ENCODE data around the gene TBRG4.

Gene TBRG4

DNA sequence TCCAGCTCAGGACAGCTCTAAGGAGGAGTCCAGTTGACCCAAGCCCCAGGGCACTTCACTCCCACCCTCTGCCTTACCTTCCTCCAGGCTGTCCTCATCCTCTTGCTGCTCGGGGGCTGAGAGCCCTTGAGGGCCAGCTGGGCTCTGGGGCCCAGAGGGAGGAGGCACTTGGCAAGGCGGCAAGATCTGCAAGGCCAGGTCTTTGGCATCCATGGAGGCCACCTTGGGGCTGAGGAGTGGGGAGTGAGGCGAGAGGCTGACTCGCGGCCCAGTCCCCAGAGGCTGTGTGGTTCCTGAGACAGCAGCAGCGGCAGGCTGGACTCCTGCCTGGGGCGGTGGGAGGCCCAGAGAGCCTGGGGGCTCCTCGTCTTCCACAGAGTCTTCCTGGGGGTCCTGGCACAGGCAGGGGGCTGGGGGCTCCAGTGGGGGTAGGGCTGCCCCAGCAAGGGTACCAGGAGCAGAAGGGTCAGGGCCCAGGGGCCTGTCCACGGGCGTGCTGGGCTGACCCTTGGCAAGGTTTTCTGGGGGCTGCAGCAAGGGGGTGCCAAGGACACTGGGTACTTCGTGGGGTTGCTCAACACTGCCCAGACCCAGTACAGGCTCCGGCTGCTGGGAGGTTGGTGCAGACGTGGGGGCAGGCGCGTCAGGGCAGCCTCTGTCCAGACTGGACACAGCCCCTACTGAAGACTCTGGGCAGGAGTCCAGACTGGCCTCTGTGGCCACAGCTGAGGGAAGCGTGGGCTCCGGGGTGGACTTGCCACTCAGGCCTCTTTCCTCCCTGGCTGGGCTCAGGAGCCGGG lies 29.3 kb downstream of the TBRG4 start:
- no peak for DNase-seq
- ATAC-seq, result no peak
- H3K27ac Mint-ChIP-seq, result no peak overlapping the region
- H3K4me1 Mint-ChIP-seq, result no peaks in the 10 kb centered on the region
- H3K4me3 Mint-ChIP-seq, result no peak overlapping the region
- no peaks in the 10 kb centered on the region for H3K27me3 Mint-ChIP-seq
- no peaks in the 10 kb centered on the region for H3K9me3 Mint-ChIP-seq
- no peaks in the 10 kb centered on the region for H3K36me3 Mint-ChIP-seq (ENCODE audit: low read depth)

DNA sequence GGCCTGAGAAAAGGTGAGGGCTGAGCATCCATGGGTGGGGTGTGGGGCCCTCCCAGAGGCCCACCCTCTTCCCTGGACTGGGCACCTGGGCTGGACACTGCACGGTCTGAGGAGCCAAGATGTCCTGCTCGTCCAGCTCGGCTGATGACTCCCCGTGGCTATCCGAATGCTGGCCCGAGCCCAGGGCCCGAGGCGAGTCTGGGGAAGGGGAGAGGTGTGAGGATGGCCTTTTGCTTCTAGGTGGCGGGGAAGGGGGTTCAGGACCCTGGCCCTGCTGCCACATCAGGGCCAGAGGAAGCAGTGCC lies 29.9 kb downstream of the TBRG4 start:
- Mint-ChIP-seq H3K27me3 (no peaks in the 10 kb centered on the region), H3K9me3 (no peaks in the 10 kb centered on the region), H3K36me3 (ENCODE audit: low read depth) (peaks cover 2% of the 10 kb centered on the region), H3K4me1 (no peaks in the 10 kb centered on the region), H3K27ac (no peak overlapping the region), H3K4me3 (no peak overlapping the region)
- DNase-seq (no peak), ATAC-seq (no peak)

DNA sequence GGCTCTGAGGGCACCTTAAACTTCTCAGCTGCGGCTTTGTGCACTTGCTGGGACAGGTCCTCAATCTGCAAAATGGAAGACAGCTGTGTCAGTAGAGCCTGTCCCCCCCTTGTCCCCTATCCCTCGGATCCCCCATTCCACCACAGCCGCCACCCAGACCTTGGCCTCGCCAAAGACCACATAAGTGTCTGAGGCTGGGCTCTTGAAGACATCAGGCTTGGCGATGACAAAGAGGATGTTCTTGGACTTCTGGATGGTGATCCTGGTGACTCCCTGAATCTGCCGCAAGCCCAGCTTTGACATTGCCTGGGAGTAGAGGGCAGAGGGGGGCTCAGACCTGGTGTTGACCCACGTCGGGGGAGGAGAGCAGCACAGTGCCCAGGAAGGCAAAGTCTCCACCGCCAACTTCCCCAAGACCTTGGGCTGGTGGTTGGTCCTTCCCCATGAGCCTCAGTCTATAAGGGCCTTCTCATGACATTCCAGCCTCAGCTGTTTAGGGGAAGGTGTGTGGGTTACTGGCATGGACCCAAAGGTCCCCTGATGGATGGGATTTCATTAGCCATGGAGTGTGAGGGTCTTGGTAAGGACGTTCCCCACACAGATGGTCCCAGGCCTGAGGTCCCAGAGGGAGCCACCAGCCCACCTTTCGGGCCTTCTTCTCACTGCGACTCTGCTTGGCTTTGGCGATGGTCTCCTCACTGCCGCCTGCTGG lies 30.4 kb downstream of the TBRG4 start:
- Mint-ChIP-seq H3K27ac (no peak overlapping the region), H3K9me3 (no peaks in the 10 kb centered on the region), H3K4me1 (no peaks in the 10 kb centered on the region), H3K27me3 (no peaks in the 10 kb centered on the region), H3K4me3 (no peak overlapping the region), H3K36me3 (ENCODE audit: low read depth) (peaks cover 2% of the 10 kb centered on the region)
- ATAC-seq (no peak), DNase-seq (no peak)

DNA sequence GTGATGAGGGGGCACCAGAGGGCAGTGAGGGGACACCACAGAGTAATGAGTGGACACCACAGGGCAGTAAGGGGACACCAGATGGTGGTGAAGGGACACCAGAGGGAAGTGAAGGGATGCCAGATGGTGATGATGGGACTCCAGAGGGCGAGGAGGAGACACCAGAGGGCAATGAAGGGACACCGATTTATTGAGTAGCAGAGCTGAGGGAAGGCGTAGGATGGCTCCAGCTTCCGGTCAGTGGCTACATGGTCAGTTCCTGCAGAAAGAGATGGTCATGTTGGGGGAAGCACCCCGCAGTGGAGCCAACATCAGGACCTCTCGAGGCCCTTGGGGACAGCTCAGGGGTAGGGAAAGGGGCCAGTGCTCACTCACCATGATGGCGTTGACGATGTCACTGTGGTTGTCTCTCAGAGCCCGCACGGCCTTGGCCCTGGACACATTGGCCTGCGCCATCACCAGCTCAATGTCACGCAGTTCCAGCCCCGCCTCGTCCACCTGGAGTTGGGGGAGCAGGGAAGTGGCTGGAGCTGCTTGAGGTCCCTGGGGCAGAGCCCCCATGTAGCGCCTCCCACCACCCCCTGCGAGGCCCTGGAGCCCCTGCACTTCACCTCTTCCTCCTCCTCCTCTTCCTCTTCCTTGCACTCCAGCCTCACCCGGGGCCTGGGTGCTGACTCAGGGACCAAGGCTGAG lies 31.1 kb downstream of the TBRG4 start:
- ATAC-seq, result peak; percentile 30
- no peak overlapping the region for H3K4me3 Mint-ChIP-seq

DNA sequence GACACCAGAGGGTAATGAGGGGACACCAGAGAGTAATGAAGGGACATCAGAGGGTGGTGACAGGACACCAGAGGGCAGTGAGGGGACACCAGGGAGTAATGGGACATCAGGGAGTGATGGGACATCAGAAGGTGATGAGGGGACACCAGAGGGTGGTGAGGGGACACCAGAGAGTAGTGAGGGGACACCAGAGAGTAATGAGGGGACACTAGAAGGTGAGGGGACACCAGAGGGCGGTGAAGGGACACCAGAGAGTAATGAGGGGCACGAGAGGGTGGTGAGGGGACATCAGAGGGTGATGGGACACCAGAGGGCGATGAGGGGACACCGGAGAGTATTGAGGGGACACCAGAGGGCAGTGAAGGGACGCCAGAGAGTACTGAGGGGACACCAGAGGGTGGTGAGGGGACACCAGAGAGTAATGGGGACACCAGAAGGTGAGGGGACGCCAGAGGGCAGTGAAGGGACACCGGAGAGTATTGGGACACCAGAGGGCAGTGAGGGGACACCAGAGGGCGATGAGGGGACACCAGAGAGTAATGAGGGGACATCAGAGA lies 33.3 kb downstream of the TBRG4 start:
- Mint-ChIP-seq H3K27ac (peak overlapping the region; percentile 65), H3K4me1 (no peaks in the 10 kb centered on the region), H3K27me3 (no peaks in the 10 kb centered on the region), H3K9me3 (no peaks in the 10 kb centered on the region), H3K36me3 (ENCODE audit: low read depth) (peaks cover 9% of the 10 kb centered on the region), H3K4me3 (no peak overlapping the region)
- ATAC-seq (no peak), DNase-seq (no peak)

More for the DNA sequence above, 31.1 kb downstream of the TBRG4 start:
- no peaks in the 10 kb centered on the region for H3K9me3 Mint-ChIP-seq
- H3K27me3 Mint-ChIP-seq, result no peaks in the 10 kb centered on the region
- H3K36me3 Mint-ChIP-seq (ENCODE audit: low read depth), result peaks cover 5% of the 10 kb centered on the region
- H3K4me1 Mint-ChIP-seq, result no peaks in the 10 kb centered on the region
- no peak for DNase-seq
- no peak overlapping the region for H3K27ac Mint-ChIP-seq

DNA sequence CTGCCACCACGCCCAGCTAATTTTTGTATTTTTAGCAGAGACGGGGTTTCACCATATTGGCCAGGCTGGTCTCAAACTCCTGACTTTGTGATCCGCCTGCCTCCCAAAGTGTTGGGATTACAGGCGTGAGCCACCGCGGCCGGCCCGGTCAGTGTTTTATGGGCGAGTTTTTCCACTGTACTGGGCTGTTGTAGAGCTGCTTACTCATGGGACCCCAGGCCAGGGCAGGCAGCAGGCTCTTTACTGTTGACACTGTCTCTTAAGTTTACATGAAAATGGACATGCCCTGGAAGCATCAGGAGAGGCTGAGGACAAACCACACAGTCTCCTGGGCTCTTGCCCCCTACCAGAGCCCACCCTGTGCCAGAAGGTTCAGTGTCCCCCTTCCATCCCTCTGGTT lies 33.9 kb downstream of the TBRG4 start:
- ATAC-seq (no peak), DNase-seq (no peak)
- no peak overlapping the region for H3K4me3 Mint-ChIP-seq
- H3K27me3 Mint-ChIP-seq, result no peaks in the 10 kb centered on the region
- peaks cover 14% of the 10 kb centered on the region for H3K36me3 Mint-ChIP-seq (ENCODE audit: low read depth)
- no peak overlapping the region for H3K27ac Mint-ChIP-seq
- no peaks in the 10 kb centered on the region for H3K9me3 Mint-ChIP-seq
- peaks cover 4% of the 10 kb centered on the region for H3K4me1 Mint-ChIP-seq

DNA sequence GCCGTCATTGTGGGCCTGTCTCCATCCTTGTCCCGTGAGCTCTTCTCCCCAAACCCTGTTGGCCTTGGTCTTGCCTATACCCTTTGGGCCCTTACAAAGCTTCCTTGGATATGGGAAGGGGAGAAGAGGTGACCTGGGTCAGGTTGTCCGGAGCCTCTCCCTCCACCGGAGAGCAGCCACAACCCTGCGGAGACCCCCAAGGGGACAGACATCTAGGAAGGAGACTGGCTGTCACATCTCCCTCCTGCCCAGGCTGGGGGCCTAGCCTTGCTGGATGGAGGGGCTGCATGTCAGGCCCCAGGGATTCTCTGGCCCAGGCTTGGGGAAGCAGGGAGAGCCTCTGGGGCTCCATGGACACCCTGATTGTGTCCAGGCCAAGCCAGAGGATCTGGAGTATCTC lies 34.6 kb downstream of the TBRG4 start:
- Mint-ChIP-seq H3K4me3 (no peak overlapping the region), H3K4me1 (peaks cover 4% of the 10 kb centered on the region), H3K9me3 (no peaks in the 10 kb centered on the region), H3K36me3 (ENCODE audit: low read depth) (peaks cover 14% of the 10 kb centered on the region), H3K27me3 (no peaks in the 10 kb centered on the region), H3K27ac (no peak overlapping the region)
- DNase-seq (no peak), ATAC-seq (no peak)

DNA sequence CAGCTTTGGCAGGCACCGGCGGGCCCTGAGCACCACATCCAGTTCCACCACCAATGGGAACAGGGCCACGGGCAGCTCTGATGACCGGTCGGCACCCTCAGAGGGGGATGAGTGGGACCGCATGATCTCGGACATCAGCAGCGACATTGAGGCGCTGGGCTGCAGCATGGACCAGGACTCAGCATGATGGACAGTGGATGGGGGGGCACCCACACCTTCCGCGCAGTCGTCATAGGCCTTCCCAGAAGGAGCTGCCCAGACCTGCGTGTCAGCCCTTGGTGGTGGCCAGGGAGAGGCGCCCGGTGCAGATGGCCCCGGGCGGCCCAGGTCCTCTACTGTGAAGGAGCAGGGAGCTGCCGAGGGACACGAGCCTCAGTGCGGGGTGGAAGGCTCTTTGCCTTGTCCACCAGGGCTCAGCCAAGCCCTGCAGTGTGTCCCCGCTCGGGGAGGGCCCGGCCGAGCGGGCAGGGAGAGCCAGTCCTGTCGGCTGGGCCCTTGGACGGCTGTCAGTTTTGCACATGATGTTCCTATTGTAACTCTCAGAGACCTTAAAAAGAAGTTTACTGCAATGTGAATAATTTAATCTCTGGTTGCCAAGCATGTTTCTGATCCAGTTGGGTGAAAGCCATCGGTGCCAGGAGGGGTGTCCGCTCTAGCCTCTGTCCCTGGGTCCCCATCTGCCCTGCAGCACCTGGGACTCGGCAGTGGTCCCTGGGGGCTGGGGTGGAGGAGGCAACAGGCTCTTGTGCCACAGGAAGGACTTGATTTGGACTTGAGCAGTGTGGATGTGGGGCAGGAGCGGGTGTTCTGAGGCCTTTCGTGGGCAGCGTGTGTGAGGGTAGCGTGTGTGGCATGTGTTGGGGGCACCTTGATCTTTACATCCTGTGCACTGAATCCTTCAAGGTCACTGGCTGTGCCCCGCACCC lies 35.4 kb downstream of the TBRG4 start:
- H3K4me3 Mint-ChIP-seq, result no peak overlapping the region
- no peak for ATAC-seq
- H3K36me3 Mint-ChIP-seq (ENCODE audit: low read depth), result peaks cover 14% of the 10 kb centered on the region

DNA sequence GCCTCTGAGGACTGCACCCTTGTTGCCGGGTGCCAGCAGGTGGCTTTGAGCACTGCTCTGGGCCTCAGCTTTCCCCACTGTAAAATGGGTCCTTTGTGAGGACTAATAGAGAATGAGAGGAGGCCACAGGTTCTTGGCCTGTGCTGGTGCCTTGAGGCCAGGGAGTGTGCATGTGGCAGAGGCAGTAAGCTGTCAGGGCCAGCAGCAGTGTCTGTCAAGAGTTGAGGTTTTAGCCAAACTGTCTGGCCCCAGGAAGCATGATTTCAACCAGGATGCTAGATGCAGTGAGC lies 36.2 kb downstream of the TBRG4 start:
- no peaks in the 10 kb centered on the region for H3K9me3 Mint-ChIP-seq
- no peak overlapping the region for H3K4me3 Mint-ChIP-seq
- ATAC-seq (no peak), DNase-seq (no peak)
- peaks cover 4% of the 10 kb centered on the region for H3K4me1 Mint-ChIP-seq
- no peak overlapping the region for H3K27ac Mint-ChIP-seq
- H3K27me3 Mint-ChIP-seq, result no peaks in the 10 kb centered on the region
- H3K36me3 Mint-ChIP-seq (ENCODE audit: low read depth), result peaks cover 14% of the 10 kb centered on the region

More for the DNA sequence above, 35.4 kb downstream of the TBRG4 start:
- Mint-ChIP-seq H3K9me3 (no peaks in the 10 kb centered on the region), H3K4me1 (peaks cover 4% of the 10 kb centered on the region), H3K27me3 (no peaks in the 10 kb centered on the region), H3K27ac (peak overlapping the region; percentile 59)
- DNase-seq, result no peak

DNA sequence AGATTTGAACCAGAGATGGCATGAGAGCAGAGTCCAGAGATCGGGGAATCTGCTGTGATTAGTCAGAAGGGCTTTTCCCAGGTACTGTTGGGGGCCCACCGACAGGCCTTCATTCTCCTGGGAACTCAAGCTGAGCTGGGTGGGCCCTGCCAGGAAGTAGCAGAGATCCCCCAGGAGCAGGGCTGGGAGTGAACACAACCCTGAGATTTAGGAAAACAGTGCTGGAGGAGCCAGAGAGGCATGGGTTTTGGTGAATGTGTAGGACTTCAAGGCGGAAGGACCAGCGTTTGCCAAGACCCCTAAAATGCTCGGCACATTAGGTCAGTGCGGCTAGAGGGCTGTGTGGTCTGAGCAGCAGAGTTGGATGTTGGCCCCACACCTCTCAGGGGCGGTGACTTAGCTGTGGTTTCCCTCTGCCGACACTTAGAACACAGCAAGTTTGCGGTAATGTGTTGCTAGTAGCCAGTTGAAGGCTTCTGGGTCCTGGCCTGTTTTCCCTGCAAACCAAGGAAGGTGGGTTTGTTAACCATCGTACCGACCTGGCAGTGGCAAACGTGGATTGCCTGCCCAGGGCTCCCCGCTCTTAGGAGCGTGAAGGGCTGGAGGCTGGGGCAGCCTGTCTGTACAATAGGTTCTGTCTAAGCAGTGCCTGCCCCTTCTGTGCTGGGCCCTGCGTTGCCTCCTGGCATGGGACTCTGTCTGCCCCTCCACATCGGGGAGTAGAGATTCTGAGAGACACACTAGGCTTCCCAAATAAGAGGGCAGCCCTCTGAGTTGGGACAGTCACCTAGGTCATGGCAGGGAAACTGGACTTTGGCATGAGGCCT lies 36.8 kb downstream of the TBRG4 start:
- Mint-ChIP-seq H3K4me1 (peaks cover 4% of the 10 kb centered on the region), H3K36me3 (ENCODE audit: low read depth) (peaks cover 14% of the 10 kb centered on the region), H3K4me3 (no peak overlapping the region), H3K27ac (no peak overlapping the region), H3K27me3 (no peaks in the 10 kb centered on the region), H3K9me3 (no peaks in the 10 kb centered on the region)
- DNase-seq (no peak), ATAC-seq (no peak)

DNA sequence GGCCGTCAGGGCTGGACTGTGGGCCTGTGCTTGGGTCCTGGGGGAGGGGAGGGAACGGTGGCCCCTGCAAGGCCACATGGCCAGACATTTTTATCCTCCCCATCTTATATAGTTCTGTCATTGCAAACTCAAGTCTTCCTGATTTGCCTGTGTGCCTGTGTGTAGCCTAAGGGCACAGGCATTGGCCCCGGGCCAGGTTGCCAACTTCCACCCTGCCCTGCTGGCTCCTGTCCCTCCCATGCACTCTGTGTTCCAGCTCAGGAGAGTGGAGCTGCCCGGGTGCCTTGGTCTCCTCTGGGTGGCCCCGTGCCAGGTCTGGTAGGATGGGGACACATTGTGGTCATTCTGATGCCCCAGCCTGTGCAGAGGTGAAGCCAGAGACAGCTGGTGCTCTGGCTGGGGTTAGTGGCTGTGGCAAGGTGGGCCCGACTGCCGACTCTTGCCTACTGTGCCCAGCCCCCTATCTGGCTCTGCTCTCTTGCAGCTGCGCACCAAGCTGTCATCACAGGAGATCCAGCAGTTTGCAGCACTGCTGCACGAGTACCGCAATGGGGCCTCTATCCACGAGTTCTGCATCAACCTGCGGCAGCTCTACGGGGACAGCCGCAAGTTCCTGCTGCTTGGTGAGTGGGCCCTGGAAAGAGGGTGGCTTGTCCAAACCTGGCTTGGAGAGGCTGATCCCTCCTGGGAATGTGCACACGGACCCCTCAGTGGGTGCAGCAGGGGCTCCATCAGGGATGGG lies 37.5 kb downstream of the TBRG4 start:
- Mint-ChIP-seq H3K36me3 (ENCODE audit: low read depth) (peaks cover 19% of the 10 kb centered on the region), H3K9me3 (no peaks in the 10 kb centered on the region), H3K4me3 (no peak overlapping the region), H3K27me3 (no peaks in the 10 kb centered on the region), H3K4me1 (peaks cover 4% of the 10 kb centered on the region), H3K27ac (no peak overlapping the region)
- DNase-seq (no peak), ATAC-seq (no peak)

DNA sequence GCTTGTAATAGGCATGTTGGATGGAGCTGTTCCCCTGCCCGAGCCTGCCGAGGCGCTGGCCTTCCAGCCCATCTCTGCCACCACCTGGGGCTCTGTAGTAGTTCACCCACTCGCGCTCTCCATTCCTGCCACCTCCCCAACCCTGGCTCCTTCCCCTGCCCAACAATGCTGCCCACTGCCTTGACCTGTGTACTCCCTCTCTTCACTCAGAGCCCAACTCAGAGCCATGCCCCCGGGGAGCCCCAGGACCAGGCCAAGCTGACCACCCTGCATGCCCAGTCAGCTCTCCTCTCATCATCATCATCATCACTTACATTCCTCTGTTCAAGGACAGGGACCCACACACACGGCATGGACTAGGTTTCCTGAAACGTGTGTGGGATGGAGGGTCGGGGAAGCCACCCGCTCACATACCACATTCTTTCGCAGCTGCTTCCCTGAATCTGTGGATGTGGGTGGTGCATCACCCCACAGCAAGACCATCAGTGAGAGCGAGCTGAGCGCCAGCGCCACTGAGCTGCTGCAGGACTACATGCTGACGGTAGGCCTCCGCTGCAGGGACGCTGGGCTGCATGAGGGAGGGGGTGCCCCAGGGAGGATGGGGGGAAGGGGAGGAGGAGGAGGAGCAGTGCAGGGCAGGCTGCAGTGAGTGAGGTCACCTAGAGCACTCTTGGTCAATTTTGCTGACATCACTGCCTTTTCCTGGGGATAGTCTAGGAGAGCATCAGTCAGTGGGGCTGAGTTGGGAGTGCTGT lies 38.3 kb downstream of the TBRG4 start:
- H3K9me3 Mint-ChIP-seq, result no peaks in the 10 kb centered on the region
- DNase-seq (no peak), ATAC-seq (no peak)
- no peak overlapping the region for H3K27ac Mint-ChIP-seq
- peaks cover 19% of the 10 kb centered on the region for H3K36me3 Mint-ChIP-seq (ENCODE audit: low read depth)
- peaks cover 7% of the 10 kb centered on the region for H3K4me1 Mint-ChIP-seq
- H3K4me3 Mint-ChIP-seq, result no peak overlapping the region
- no peaks in the 10 kb centered on the region for H3K27me3 Mint-ChIP-seq

Measured in activated naive CD8-positive, alpha-beta T cell treated with anti-CD3 and anti-CD28 coated beads, Interleukin-2, amount 50 U/mL, for 24 hours (primary cell).